HEK293T (cell line): ENCODE data around the gene ECE2.

Source experiments
- BHLHE40 ChIP-seq: fragments of 450-650 bp; IDR thresholded peaks from 2 replicates; pipeline ENCODE4 v1.6.1; 2016; ENCODE audit warnings: mild to moderate bottlenecking, moderate library complexity, borderline replicate concordance
- CTBP1 ChIP-seq: fragments of 450-650 bp; IDR thresholded peaks from 2 replicates; pipeline ENCODE4 v1.6.1; 2016; ENCODE audit warnings: borderline replicate concordance
- ELF4 ChIP-seq: fragments of 450-650 bp; IDR thresholded peaks from 2 replicates; pipeline ENCODE4 v1.6.1; 2017; ENCODE audit warnings: antibody characterized with exemption
- FOXA1 ChIP-seq: fragments of 450-650 bp; IDR thresholded peaks from 2 replicates; pipeline ENCODE4 v1.6.1; 2016; ENCODE audit warnings: mild to moderate bottlenecking
- FOXK2 ChIP-seq: fragments of 450-650 bp; IDR thresholded peaks from 2 replicates; pipeline ENCODE4 v1.6.1; 2016; ENCODE audit warnings: mild to moderate bottlenecking
- FOXM1 ChIP-seq: fragments of 450-650 bp; IDR thresholded peaks from 2 replicates; pipeline ENCODE4 v1.6.1; 2017; ENCODE audit warnings: mild to moderate bottlenecking, borderline replicate concordance
- HDGF ChIP-seq: fragments of 450-650 bp; IDR thresholded peaks from 2 replicates; pipeline ENCODE4 v1.6.1; 2017; ENCODE audit warnings: antibody characterized with exemption, borderline replicate concordance
- LEF1 ChIP-seq: fragments of 450-650 bp; IDR thresholded peaks from 2 replicates; pipeline ENCODE4 v1.6.1; 2017; ENCODE audit warnings: mild to moderate bottlenecking, borderline replicate concordance
- NFRKB ChIP-seq: fragments of 450-650 bp; IDR thresholded peaks from 2 replicates; pipeline ENCODE4 v1.6.1; 2016; ENCODE audit warnings: mild to moderate bottlenecking, moderate library complexity
- PKNOX1 ChIP-seq: fragments of 450-650 bp; IDR thresholded peaks from 2 replicates; pipeline ENCODE4 v1.6.1; 2016
- SP1 ChIP-seq: fragments of 450-650 bp; IDR thresholded peaks from 2 replicates; pipeline ENCODE4 v1.6.1; 2017
- SUZ12 ChIP-seq: fragments of 450-650 bp; IDR thresholded peaks from 2 replicates; pipeline ENCODE4 v1.6.1; 2016; ENCODE audit warnings: mild to moderate bottlenecking
- TARDBP ChIP-seq: fragments of 450-650 bp; IDR thresholded peaks from 2 replicates; pipeline ENCODE4 v1.6.1; 2016

GRCh38 chr3:184328516-184328915, 52.7 kb downstream of the ECE2 start:
- no peak for TF ChIP-seq LEF1
- no peak for TF ChIP-seq SUZ12
- TF ChIP-seq HDGF, result no peak
- TF ChIP-seq FOXM1, result no peak
- TF ChIP-seq SP1, result no peak
- TF ChIP-seq ELF4, result no peak
- TF ChIP-seq CTBP1, result no peak
- no peak for TF ChIP-seq TARDBP
- no peak for TF ChIP-seq NFRKB
- TF ChIP-seq BHLHE40, result no peak
- TF ChIP-seq FOXA1, result no peak
- no peak for TF ChIP-seq FOXK2
- no peak for TF ChIP-seq PKNOX1
